IMR-90 (cell line): ENCODE data around the gene OR51B4. TPM values are rescaled to one million over a fixed set of nuclear protein-coding genes. Genes with fewer than 3 reads are reported as not detected.

Source experiments
- ATAC-seq: fragments of 200-7000 bp; cut with Tn5 transposase; 2 replicates; pipeline ENCODE4 v1.9.1; 2020; ENCODE audit warnings: low read depth, mild to moderate bottlenecking, moderate library complexity
- BruUV-seq: library from RNA; stranded (reverse); fragments of 400-500 nt; replicated peaks from 2 replicates; lab custom pipeline; 2021; lab: Mats Ljungman, UMichigan
- CTCF ChIA-PET: fragments of 300-600 bp; formaldehyde crosslinking; extraction: SDS; loops from one replicate; lab custom pipeline; 2021; ENCODE audit warnings: antibody characterized with exemption; lab: Yijun Ruan, JAX
- POLR2A ChIA-PET: fragments of 300-600 bp; sonication (Branson Sonifier 250); formaldehyde crosslinking; loops from one replicate; lab custom pipeline; 2022; ENCODE audit warnings: antibody characterized with exemption; ENCODE audit not compliant: unreplicated experiment; lab: Charles Lee
- DNase-seq: peaks from one replicate; pipeline ENCODE4 v3.0.0; 2013
- H2AFZ ChIP-seq: replicated peaks from 2 replicates; pipeline ENCODE3; 2013; ENCODE audit warnings: low read length, mild to moderate bottlenecking; ENCODE audit not compliant: poor library complexity
- H2AK5ac ChIP-seq: 2 replicates; pipeline ENCODE4 v1.6.1; 2013; ENCODE audit warnings: low read depth, low read length, inconsistent platforms
- H2AK9ac ChIP-seq: replicated peaks from 2 replicates; pipeline ENCODE3; 2013; ENCODE audit warnings: mild to moderate bottlenecking, low read depth, low read length, moderate library complexity; ENCODE audit not compliant: poor library complexity
- H2BK120ac ChIP-seq: 2 replicates; pipeline ENCODE4 v1.6.1; 2013; ENCODE audit warnings: low read depth, low read length, inconsistent platforms
- H2BK15ac ChIP-seq: 3 replicates; pipeline ENCODE4 v1.6.1; 2013; ENCODE audit warnings: low read depth, low read length, inconsistent platforms
- H2BK20ac ChIP-seq: 2 replicates; pipeline ENCODE4 v1.6.1; 2013; ENCODE audit warnings: low read depth, mild to moderate bottlenecking, inconsistent platforms, low read length, moderate library complexity
- H2BK5ac ChIP-seq: 2 replicates; pipeline ENCODE4 v1.6.1; 2013; ENCODE audit warnings: mild to moderate bottlenecking, low read depth, low read length, inconsistent platforms; ENCODE audit not compliant: poor library complexity, severe bottlenecking
- H3K14ac ChIP-seq: replicated peaks from 2 replicates; pipeline ENCODE4 v1.6.1; 2013; ENCODE audit warnings: low read depth, low read length, inconsistent platforms
- H3K18ac ChIP-seq: 2 replicates; pipeline ENCODE4 v1.6.1; 2013; ENCODE audit warnings: low read depth, low read length, control low read depth
- H3K23ac ChIP-seq: 2 replicates; pipeline ENCODE4 v1.6.1; 2013; ENCODE audit warnings: low read depth, low read length, inconsistent platforms
- H3K27ac ChIP-seq: 2 replicates; pipeline ENCODE4 v1.5.1; 2013; ENCODE audit warnings: mild to moderate bottlenecking, control low read depth, low read length; ENCODE audit not compliant: insufficient read depth
- H3K27me3 ChIP-seq: 2 replicates; pipeline ENCODE4 v1.6.1; 2013; ENCODE audit warnings: low read length; ENCODE audit not compliant: control insufficient read depth, insufficient read depth
- H3K36me3 ChIP-seq: 2 replicates; pipeline ENCODE4 v1.6.1; 2013; ENCODE audit warnings: low read length, mixed read lengths; ENCODE audit not compliant: control insufficient read depth, insufficient read depth
- H3K4ac ChIP-seq: 2 replicates; pipeline ENCODE4 v1.6.1; 2013; ENCODE audit warnings: low read depth, low read length, inconsistent platforms
- H3K4me1 ChIP-seq: 2 replicates; pipeline ENCODE4 v1.6.1; 2013; ENCODE audit warnings: low read length, mixed read lengths; ENCODE audit not compliant: control insufficient read depth, insufficient read depth
- H3K4me2 ChIP-seq: 2 replicates; pipeline ENCODE4 v1.6.1; 2013; ENCODE audit warnings: low read depth, mild to moderate bottlenecking, control low read depth, low read length, moderate library complexity
- H3K4me3 ChIP-seq: 2 replicates; pipeline ENCODE4 v1.5.1; 2013; ENCODE audit warnings: low read depth, mild to moderate bottlenecking, control low read depth, low read length, moderate library complexity; ENCODE audit not compliant: insufficient read depth
- H3K56ac ChIP-seq: 2 replicates; pipeline ENCODE4 v1.6.1; 2013; ENCODE audit warnings: low read length, inconsistent platforms; ENCODE audit not compliant: insufficient read depth; ENCODE audit errors: extremely low read depth
- H3K79me1 ChIP-seq, 2 experiments: 2 replicates each; pipeline ENCODE4 v1.6.1; 2013; ENCODE audit warnings: low read length in 2 of 2, inconsistent platforms in 1 of 2, low read depth in 1 of 2
- H3K9ac ChIP-seq: 2 replicates; pipeline ENCODE4 v1.6.1; 2013; ENCODE audit warnings: low read depth, low read length, control low read depth
- H3K9me1 ChIP-seq: 2 replicates; pipeline ENCODE4 v1.6.1; 2013; ENCODE audit warnings: low read length, inconsistent platforms; ENCODE audit not compliant: insufficient read depth
- H3K9me3 ChIP-seq: 2 replicates; pipeline ENCODE4 v1.6.1; 2013; ENCODE audit warnings: low read length; ENCODE audit not compliant: control insufficient read depth, insufficient read depth
- H4K20me1 ChIP-seq: 2 replicates; pipeline ENCODE4 v1.6.1; 2013; ENCODE audit warnings: low read length, inconsistent platforms; ENCODE audit not compliant: insufficient read depth
- H4K5ac ChIP-seq: 2 replicates; pipeline ENCODE4 v1.6.1; 2013; ENCODE audit warnings: mild to moderate bottlenecking, low read depth, low read length, control low read depth
- H4K8ac ChIP-seq, 2 experiments: 2 replicates each; pipeline ENCODE4 v1.6.1; 2013; ENCODE audit warnings: low read depth in 2 of 2, low read length in 2 of 2, control low read depth in 1 of 2, inconsistent platforms in 1 of 2
- H4K91ac ChIP-seq: 2 replicates; pipeline ENCODE4 v1.6.1; 2013; ENCODE audit warnings: low read depth, low read length, inconsistent platforms; ENCODE audit not compliant: insufficient read depth
- BHLHE40 ChIP-seq: fragments of 150-350 bp; IDR thresholded peaks from 2 replicates; pipeline ENCODE4 v1.6.1; 2016; ENCODE audit warnings: mild to moderate bottlenecking, low read depth, low read length
- CEBPB ChIP-seq: IDR thresholded peaks from 2 replicates; pipeline ENCODE4 v1.6.1; 2012; ENCODE audit warnings: low read depth, low read length, improper control_type of control experiment
- CHD1 ChIP-seq: IDR thresholded peaks from 2 replicates; pipeline ENCODE4 v1.6.1; 2012; ENCODE audit warnings: low read depth, low read length, improper control_type of control experiment
- CTCF ChIP-seq: conservative IDR thresholded peaks from 2 replicates; pipeline ENCODE4 v1.5.1; 2012; ENCODE audit warnings: mild to moderate bottlenecking, low read depth, low read length, improper control_type of control experiment
- FOS ChIP-seq: fragments of 150-350 bp; IDR thresholded peaks from 2 replicates; pipeline ENCODE4 v1.6.1; 2016; ENCODE audit warnings: low read depth, low read length
- MAFK ChIP-seq: IDR thresholded peaks from 2 replicates; pipeline ENCODE4 v1.6.1; 2012; ENCODE audit warnings: low read depth, low read length, improper control_type of control experiment
- MAZ ChIP-seq: IDR thresholded peaks from 2 replicates; pipeline ENCODE4 v1.6.1; 2012; ENCODE audit warnings: low read depth, mild to moderate bottlenecking, low read length, improper control_type of control experiment, moderate library complexity, borderline replicate concordance
- MXI1 ChIP-seq: IDR thresholded peaks from 2 replicates; pipeline ENCODE4 v1.6.1; 2012; ENCODE audit warnings: low read depth, mild to moderate bottlenecking, low read length, moderate library complexity, borderline replicate concordance
- NFE2L2 ChIP-seq: fragments of 150-350 bp; IDR thresholded peaks from 2 replicates; pipeline ENCODE4 v1.6.1; 2016; ENCODE audit warnings: low read depth, mild to moderate bottlenecking, low read length
- POLR2A ChIP-seq: IDR thresholded peaks from 2 replicates; pipeline ENCODE4 v1.6.1; 2012; ENCODE audit warnings: mild to moderate bottlenecking, low read depth, low read length
- RAD21 ChIP-seq: IDR thresholded peaks from 2 replicates; pipeline ENCODE4 v1.6.1; 2012; ENCODE audit warnings: low read length, improper control_type of control experiment
- RCOR1 ChIP-seq: IDR thresholded peaks from 2 replicates; pipeline ENCODE4 v1.6.1; 2012; ENCODE audit warnings: mild to moderate bottlenecking, low read length, improper control_type of control experiment; ENCODE audit not compliant: insufficient replicate concordance
- RFX5 ChIP-seq: IDR thresholded peaks from 2 replicates; pipeline ENCODE4 v1.8.0; 2012; ENCODE audit warnings: low read depth, mild to moderate bottlenecking, low read length, moderate library complexity
- WGBS, 2 experiments: methylation state at CpG; one replicate each; pipeline versions ENCODE4 v1.1.5 to v1.1.7; 2013; ENCODE audit warnings: missing lambda C conversion rate in 2 of 2; ENCODE audit not compliant: insufficient read length in 1 of 2; ENCODE audit errors: extremely low coverage in 2 of 2; 5-methylcytosine and 5-hydroxymethylcytosine counted together
- dilution Hi-C: fragments of 300-500 bp; cut with HindIII; formaldehyde crosslinking; loops from one replicate; pipeline ENCODE4 v1.14.3; 2018; ENCODE audit warnings: low sequenced_read_pairs; ENCODE audit not compliant: unreplicated experiment
- in situ Hi-C: fragments of 300-500 bp; cut with MboI; formaldehyde crosslinking; loops from 3 replicates; pipeline ENCODE4 v1.14.3; 2019; ENCODE audit warnings: low sequenced_read_pairs, inconsistent platforms, mixed read lengths
- intact Hi-C: fragments of 100-400 bp; cut with micrococcal nuclease; formaldehyde crosslinking; loops from 2 replicates; pipeline ENCODE4 v1.10.0; 2022
- polyA plus RNA-seq, 3 experiments: library from polyadenylated mRNA; depleted of rRNA; stranded (reverse); fragments of >200 nt; gene quantifications; 2 replicates each; pipeline ENCODE4 v1.2.3, GENCODE V29; 2012; ENCODE audit warnings: low replicate concordance in 1 of 3
- total RNA-seq: library from RNA; depleted of rRNA; stranded (reverse); fragments of >200 nt; gene quantifications from 2 replicates; pipeline ENCODE4 v1.2.3, GENCODE V29; 2012
- TF ChIP-seq, protein P1 (sequence below): fragments of 150-350 bp; IDR thresholded peaks from 2 replicates; pipeline ENCODE4 v1.6.1; 2017; ENCODE audit warnings: mild to moderate bottlenecking, antibody characterized with exemption, low read length, low read depth

OR51B4 gene
- total and polyA plus RNA-seq, 2 of the 4 experiments (the other 2 are of a cell fraction) = not detected

GRCh38 chr11:5301846-5302245, at the start of gene OR51B4 (continued):
- TF ChIP-seq RCOR1 (no peak), FOS (no peak)

- Histone ChIP-seq H2BK20ac (peak within 1 kb of the TSS; percentile 94), H2AK9ac (no peak within 1 kb of the TSS), H3K4ac (peak within 1 kb of the TSS; percentile 68), H3K23ac (0 out of 2 replicates have a peak within 1 kb of the TSS, but pooled peaks have one; percentile 51), H2BK120ac (peak within 1 kb of the TSS; percentile 97), H2AFZ (no peak within 1 kb of the TSS), H2BK5ac (peak within 1 kb of the TSS; percentile 99), H3K9ac (no peak within 1 kb of the TSS), H3K56ac (no peak within 1 kb of the TSS), H3K4me1 (peaks cover 8% of the 10 kb centered on the region; the same call in 1 of the 2 replicates), H3K4me2 (no peak within 1 kb of the TSS), H3K36me3 (no peaks in the 10 kb centered on the region), H4K91ac (peak within 1 kb of the TSS; percentile 66), H3K14ac (peak within 1 kb of the TSS; percentile 63; the same call in 1 of the 2 replicates), H3K9me3 (peaks cover 2% of the 10 kb centered on the region; the same call in 1 of the 2 replicates), H3K18ac (peak within 1 kb of the TSS; percentile 89; the same call in 1 of the 2 replicates), H3K27me3 (no peaks in the 10 kb centered on the region), H2AK5ac (peak within 1 kb of the TSS; percentile 59), H3K9me1 (no peaks in the 10 kb centered on the region), H4K5ac (peak within 1 kb of the TSS; percentile 98; the same call in 1 of the 2 replicates), H3K27ac (no peak within 1 kb of the TSS), H4K20me1 (no peaks in the 10 kb centered on the region), H3K79me1 (no peaks in the 10 kb centered on the region), H3K4me3 (no peak within 1 kb of the TSS), H2BK15ac (peak within 1 kb of the TSS; percentile 91), H4K8ac (peak within 1 kb of the TSS; percentile 53 to 56; a peak in 3 of 4 replicates)
- ChIA-PET CTCF (interaction anchor here (0.6 kb wide), 1 partner anchor 68 kb away, joined by 3 read pairs; no protein-coding TSS in a partner anchor), POLR2A (no interaction called here)
- intact Hi-C loops (no loop called here), dilution Hi-C loops (no loop called here), in situ Hi-C loops (no loop called here)
- no TSS peak for BruUV-seq
- ATAC-seq = no peak
- DNase-seq = no peak
- no CpG with 5 or more reads among the region's 1 CpG for WGBS, 2 experiments
- TF ChIP-seq, protein P1, sequence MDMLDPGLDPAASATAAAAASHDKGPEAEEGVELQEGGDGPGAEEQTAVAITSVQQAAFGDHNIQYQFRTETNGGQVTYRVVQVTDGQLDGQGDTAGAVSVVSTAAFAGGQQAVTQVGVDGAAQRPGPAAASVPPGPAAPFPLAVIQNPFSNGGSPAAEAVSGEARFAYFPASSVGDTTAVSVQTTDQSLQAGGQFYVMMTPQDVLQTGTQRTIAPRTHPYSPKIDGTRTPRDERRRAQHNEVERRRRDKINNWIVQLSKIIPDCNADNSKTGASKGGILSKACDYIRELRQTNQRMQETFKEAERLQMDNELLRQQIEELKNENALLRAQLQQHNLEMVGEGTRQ = no peak
- TF ChIP-seq POLR2A (no peak), RFX5 (no peak), CEBPB (no peak), NFE2L2 (no peak), RAD21 (no peak), MAFK (no peak), MAZ (no peak), FOS (no peak), CTCF (no peak), BHLHE40 (no peak), CHD1 (no peak), MXI1 (no peak), RCOR1 (no peak)
These were observed 49.5 kb upstream of the OR51B4 start, which contains the start of gene OR51B6 for GRCh38 chr11:5351208-5351607. TSS of gene OR51B6 (plus strand) at chr11:5351508. CDS start at chr11:5351508, 0 bp downstream.
